ENCODE results near the gene QKI.

The QKI gene

DNA sequence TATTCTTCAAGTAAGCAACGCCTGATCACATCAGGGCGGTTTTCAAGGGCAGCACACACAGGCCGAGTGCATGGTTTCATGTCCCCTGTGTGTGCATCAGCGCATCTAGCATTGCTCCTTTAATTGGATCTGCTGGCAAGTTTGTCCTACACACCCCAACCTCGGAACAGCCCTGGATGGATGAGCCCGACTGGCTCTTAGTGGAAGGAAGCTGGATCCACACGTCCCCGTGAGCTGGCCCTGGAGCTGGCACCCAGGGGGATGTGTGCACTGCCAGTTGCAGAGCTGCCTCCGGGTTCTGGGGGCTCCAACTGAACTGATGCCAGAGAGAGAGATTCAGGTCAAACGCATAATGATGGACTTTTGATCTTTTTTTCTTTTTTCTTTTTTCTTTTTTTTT is 39.2 kb upstream of the QKI start:
- Histone ChIP-seq H4K91ac (ENCODE audit: low read depth, low read length, poor library complexity) (no peak overlapping the region), H2BK12ac (ENCODE audit: low read length) (no peak overlapping the region), H3K27me3 (ENCODE audit: control insufficient read depth in 3 of 3, insufficient read depth in 3 of 3, low read depth in 1 of 3, low read length in 3 of 3) (no peaks in the 10 kb centered on the region), H3K79me1 (ENCODE audit: low read depth, low read length) (no peaks in the 10 kb centered on the region), H2BK15ac (ENCODE audit: low read length) (no peak overlapping the region), H3K27ac (replicated peaks; ENCODE audit: low read length) (no peak overlapping the region), H3K4me3 (ENCODE audit: low read length in 2 of 2) (no peak overlapping the region), H3K36me3 (replicated peaks in 1 of 2; ENCODE audit: control insufficient read depth in 2 of 2, insufficient read depth in 2 of 2, low read length in 2 of 2) (no peaks in the 10 kb centered on the region), H2AFZ (ENCODE audit: low read length) (no peak overlapping the region), H4K8ac (ENCODE audit: low read depth, low read length) (no peak overlapping the region), H3K14ac (ENCODE audit: low read length) (no peak overlapping the region), H3K9me3 (replicated peaks in 1 of 2; ENCODE audit: control insufficient read depth in 2 of 2, insufficient read depth in 1 of 2, low read depth in 1 of 2, low read length in 2 of 2) (no peaks in the 10 kb centered on the region), H3K4ac (ENCODE audit: low read length) (no peak overlapping the region), H3K9ac (ENCODE audit: low read depth, low read length, poor library complexity) (no peak overlapping the region), H3K4me2 (ENCODE audit: insufficient read depth, low read length, poor library complexity, severe bottlenecking) (no peak overlapping the region), H3K18ac (ENCODE audit: low read length) (no peak overlapping the region), H3K4me1 (ENCODE audit: control insufficient read depth in 2 of 2, insufficient read depth in 1 of 2, low read depth in 1 of 2, low read length in 2 of 2) (peaks cover 0 to 15% of the 10 kb centered on the region in 2 donors), H2BK120ac (ENCODE audit: low read depth, low read length) (no peak overlapping the region), H2BK5ac (ENCODE audit: low read length) (no peak overlapping the region), H2AK5ac (ENCODE audit: low read depth, low read length) (no peak overlapping the region), H3K23ac (ENCODE audit: low read depth, low read length, poor library complexity) (no peak overlapping the region)
- no peak for DNase-seq (ENCODE audit: low spot score)
- no CpG with 5 or more reads among the region's 10 CpGs for WGBS, 2 donors (ENCODE audit: extremely low coverage in 2 of 2, insufficient read length in 2 of 2, insufficient replicate concordance in 1 of 2)

DNA sequence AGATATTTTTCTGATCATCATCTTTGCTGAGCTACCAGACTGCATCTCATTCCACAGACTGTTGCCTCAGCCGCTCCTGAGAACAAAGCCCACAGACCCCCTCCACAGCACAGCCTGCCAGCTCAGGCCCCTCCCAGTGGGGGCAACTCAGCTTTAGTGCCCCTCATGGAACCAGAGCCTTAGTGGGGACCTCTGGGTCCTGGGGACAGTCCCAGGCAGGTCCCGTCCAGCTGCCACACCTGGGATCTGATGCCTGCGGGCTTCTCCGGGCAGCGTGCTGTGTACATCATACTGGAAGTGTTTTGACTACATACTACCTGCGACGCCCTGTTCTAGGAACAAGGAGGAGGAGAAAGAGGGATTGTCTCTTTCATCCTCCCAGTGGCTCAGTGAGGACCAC is 38.3 kb upstream of the QKI start:
- no peaks in the 10 kb centered on the region for H3K9me3 ChIP-seq (replicated peaks in 1 of 2; ENCODE audit: control insufficient read depth in 2 of 2, insufficient read depth in 1 of 2, low read depth in 1 of 2, low read length in 2 of 2)
- no peak overlapping the region for H3K23ac ChIP-seq (ENCODE audit: low read depth, low read length, poor library complexity)
- no peak overlapping the region for H2AK5ac ChIP-seq (ENCODE audit: low read depth, low read length)
- H2AFZ ChIP-seq (ENCODE audit: low read length): peak overlapping the region; percentile 6
- H3K27me3 ChIP-seq (ENCODE audit: control insufficient read depth in 3 of 3, insufficient read depth in 3 of 3, low read depth in 1 of 3, low read length in 3 of 3): no peaks in the 10 kb centered on the region
- no peak overlapping the region for H3K4me3 ChIP-seq (ENCODE audit: low read length in 2 of 2)
- H3K18ac ChIP-seq (ENCODE audit: low read length): peak overlapping the region; percentile 30
- no peak overlapping the region for H3K14ac ChIP-seq (ENCODE audit: low read length)
- no peak overlapping the region for H2BK5ac ChIP-seq (ENCODE audit: low read length)
- H3K79me1 ChIP-seq (ENCODE audit: low read depth, low read length): no peaks in the 10 kb centered on the region
- H3K36me3 ChIP-seq (replicated peaks in 1 of 2; ENCODE audit: control insufficient read depth in 2 of 2, insufficient read depth in 2 of 2, low read length in 2 of 2): no peaks in the 10 kb centered on the region
- no peak overlapping the region for H3K9ac ChIP-seq (ENCODE audit: low read depth, low read length, poor library complexity)
- H2BK12ac ChIP-seq (ENCODE audit: low read length): no peak overlapping the region
- no peak overlapping the region for H3K4me2 ChIP-seq (ENCODE audit: insufficient read depth, low read length, poor library complexity, severe bottlenecking)
- no peak overlapping the region for H2BK120ac ChIP-seq (ENCODE audit: low read depth, low read length)
- H3K4ac ChIP-seq (ENCODE audit: low read length): no peak overlapping the region
- no peak overlapping the region for H4K8ac ChIP-seq (ENCODE audit: low read depth, low read length)
- no peak for DNase-seq (ENCODE audit: low spot score)
- WGBS, 2 donors (ENCODE audit: extremely low coverage in 2 of 2, insufficient read length in 2 of 2, insufficient replicate concordance in 1 of 2): no CpG with 5 or more reads among the region's 7 CpGs
- H3K27ac ChIP-seq (replicated peaks; ENCODE audit: low read length): no peak overlapping the region
- H2BK15ac ChIP-seq (ENCODE audit: low read length): no peak overlapping the region
- H3K4me1 ChIP-seq (ENCODE audit: control insufficient read depth in 2 of 2, insufficient read depth in 1 of 2, low read depth in 1 of 2, low read length in 2 of 2): peaks cover 0 to 10% of the 10 kb centered on the region in 2 donors
- no peak overlapping the region for H4K91ac ChIP-seq (ENCODE audit: low read depth, low read length, poor library complexity)

DNA sequence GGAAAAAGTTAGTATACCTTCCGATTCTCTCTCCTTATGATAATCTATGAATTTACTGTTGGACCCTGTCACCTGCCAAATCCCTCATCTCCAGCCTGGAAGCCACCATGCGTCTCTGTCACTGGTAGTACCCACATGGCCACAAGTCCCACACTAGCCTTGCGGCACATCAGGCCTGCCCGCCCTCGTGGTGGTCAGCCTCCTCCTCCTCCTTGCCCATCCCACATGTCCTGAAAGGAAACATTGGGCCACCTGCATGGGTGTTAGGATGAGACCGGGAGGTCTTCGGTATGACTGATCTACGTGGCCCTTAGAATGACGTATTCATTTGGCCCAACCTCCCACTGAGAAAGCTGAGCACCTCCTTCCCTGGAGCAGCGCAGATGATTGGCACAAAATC is 37.0 kb upstream of the QKI start:
- H4K91ac ChIP-seq (ENCODE audit: low read depth, low read length, poor library complexity): no peak overlapping the region
- H2BK15ac ChIP-seq (ENCODE audit: low read length): no peak overlapping the region
- H2AK5ac ChIP-seq (ENCODE audit: low read depth, low read length): no peak overlapping the region
- peak overlapping the region; percentile 8 for H3K23ac ChIP-seq (ENCODE audit: low read depth, low read length, poor library complexity)
- H3K14ac ChIP-seq (ENCODE audit: low read length): no peak overlapping the region
- no peaks in the 10 kb centered on the region for H3K36me3 ChIP-seq (replicated peaks in 1 of 2; ENCODE audit: control insufficient read depth in 2 of 2, insufficient read depth in 2 of 2, low read length in 2 of 2)
- H3K27me3 ChIP-seq (ENCODE audit: control insufficient read depth in 3 of 3, insufficient read depth in 3 of 3, low read depth in 1 of 3, low read length in 3 of 3): no peaks in the 10 kb centered on the region
- H3K9ac ChIP-seq (ENCODE audit: low read depth, low read length, poor library complexity): no peak overlapping the region
- H3K4me3 ChIP-seq (ENCODE audit: low read length in 2 of 2): no peak overlapping the region
- no peak overlapping the region for H2BK120ac ChIP-seq (ENCODE audit: low read depth, low read length)
- WGBS, 2 donors (ENCODE audit: extremely low coverage in 2 of 2, insufficient read length in 2 of 2, insufficient replicate concordance in 1 of 2): no CpG with 5 or more reads among the region's 10 CpGs
- no peaks in the 10 kb centered on the region for H3K9me3 ChIP-seq (replicated peaks in 1 of 2; ENCODE audit: control insufficient read depth in 2 of 2, insufficient read depth in 1 of 2, low read depth in 1 of 2, low read length in 2 of 2)
- peaks cover 0 to 14% of the 10 kb centered on the region in 2 donors for H3K4me1 ChIP-seq (ENCODE audit: control insufficient read depth in 2 of 2, insufficient read depth in 1 of 2, low read depth in 1 of 2, low read length in 2 of 2)
- H3K18ac ChIP-seq (ENCODE audit: low read length): no peak overlapping the region
- no peaks in the 10 kb centered on the region for H3K79me1 ChIP-seq (ENCODE audit: low read depth, low read length)
- H2BK12ac ChIP-seq (ENCODE audit: low read length): no peak overlapping the region
- H3K4me2 ChIP-seq (ENCODE audit: insufficient read depth, low read length, poor library complexity, severe bottlenecking): no peak overlapping the region
- no peak overlapping the region for H4K8ac ChIP-seq (ENCODE audit: low read depth, low read length)
- no peak for DNase-seq (ENCODE audit: low spot score)
- H3K4ac ChIP-seq (ENCODE audit: low read length): no peak overlapping the region
- no peak overlapping the region for H3K27ac ChIP-seq (replicated peaks; ENCODE audit: low read length)
- no peak overlapping the region for H2BK5ac ChIP-seq (ENCODE audit: low read length)
- H2AFZ ChIP-seq (ENCODE audit: low read length): no peak overlapping the region

DNA sequence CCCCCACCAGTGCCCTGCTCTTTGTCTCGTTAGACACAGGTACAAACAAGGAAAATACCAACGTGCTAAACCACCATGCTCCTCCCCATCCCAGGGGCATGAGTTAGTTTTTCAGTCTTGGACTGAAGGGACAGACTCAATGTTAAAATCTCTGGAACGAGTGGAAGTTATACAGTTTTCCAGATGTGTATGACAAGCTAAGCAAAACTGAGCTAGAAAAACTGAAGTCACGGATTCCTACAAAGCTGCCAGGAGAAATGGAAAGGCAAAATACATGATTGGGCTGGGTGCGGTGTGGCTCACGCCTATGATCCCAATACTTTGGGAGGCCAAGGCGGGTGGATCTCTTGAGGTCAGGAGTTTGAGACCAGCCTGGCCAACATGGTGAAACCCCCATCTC is 34.3 kb upstream of the QKI start:
- Histone ChIP-seq H3K9ac (ENCODE audit: low read depth, low read length, poor library complexity) (no peak overlapping the region), H3K4me3 (ENCODE audit: low read length in 2 of 2) (no peak overlapping the region), H2BK15ac (ENCODE audit: low read length) (no peak overlapping the region), H3K4me2 (ENCODE audit: insufficient read depth, low read length, poor library complexity, severe bottlenecking) (no peak overlapping the region), H3K4ac (ENCODE audit: low read length) (no peak overlapping the region), H3K27me3 (ENCODE audit: control insufficient read depth in 3 of 3, insufficient read depth in 3 of 3, low read depth in 1 of 3, low read length in 3 of 3) (no peaks in the 10 kb centered on the region), H3K27ac (replicated peaks; ENCODE audit: low read length) (no peak overlapping the region), H2BK120ac (ENCODE audit: low read depth, low read length) (no peak overlapping the region), H3K36me3 (replicated peaks in 1 of 2; ENCODE audit: control insufficient read depth in 2 of 2, insufficient read depth in 2 of 2, low read length in 2 of 2) (no peaks in the 10 kb centered on the region), H2AK5ac (ENCODE audit: low read depth, low read length) (no peak overlapping the region), H3K23ac (ENCODE audit: low read depth, low read length, poor library complexity) (no peak overlapping the region), H4K8ac (ENCODE audit: low read depth, low read length) (no peak overlapping the region), H4K91ac (ENCODE audit: low read depth, low read length, poor library complexity) (no peak overlapping the region), H2BK12ac (ENCODE audit: low read length) (no peak overlapping the region), H2AFZ (ENCODE audit: low read length) (no peak overlapping the region), H3K18ac (ENCODE audit: low read length) (no peak overlapping the region), H3K4me1 (ENCODE audit: control insufficient read depth in 2 of 2, insufficient read depth in 1 of 2, low read depth in 1 of 2, low read length in 2 of 2) (peaks cover 0 to 11% of the 10 kb centered on the region in 2 donors), H3K9me3 (replicated peaks in 1 of 2; ENCODE audit: control insufficient read depth in 2 of 2, insufficient read depth in 1 of 2, low read depth in 1 of 2, low read length in 2 of 2) (peaks cover 0 to 7% of the 10 kb centered on the region in 2 donors), H2BK5ac (ENCODE audit: low read length) (no peak overlapping the region), H3K14ac (ENCODE audit: low read length) (no peak overlapping the region), H3K79me1 (ENCODE audit: low read depth, low read length) (no peaks in the 10 kb centered on the region)
- whole genome bisulfite sequencing, 2 donors (ENCODE audit: extremely low coverage in 2 of 2, insufficient read length in 2 of 2, insufficient replicate concordance in 1 of 2): no CpG with 5 or more reads among the region's 7 CpGs
- no peak for DNase-seq (ENCODE audit: low spot score)

Measured in neuronal stem cell (in vitro differentiated cells).